ENCODE measurements around the gene C1orf105.
A peak's percentile ranks its signal among the peaks of the same experiment; 100 is the strongest.

The C1orf105 gene

DNA sequence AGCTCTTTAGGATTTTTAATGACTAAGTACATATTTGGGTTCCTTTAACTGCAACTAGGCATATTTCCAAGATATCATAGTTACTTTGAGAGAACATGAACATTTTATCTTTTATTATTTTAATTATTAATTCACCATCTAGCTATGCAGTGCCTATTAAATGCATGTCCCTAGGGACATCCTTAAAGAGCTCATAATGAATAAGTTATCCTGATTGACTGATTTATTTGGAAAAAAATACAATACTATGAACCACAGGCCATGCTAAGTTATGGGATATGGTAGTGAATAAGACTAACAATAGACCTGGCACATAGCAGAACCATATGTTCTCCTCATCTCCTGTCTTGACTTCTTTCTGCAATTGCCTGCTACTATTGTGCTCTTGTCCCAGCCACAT lies 16.4 kb upstream of the C1orf105 start:
- no peak for DNase-seq (ENCODE audit: low read depth, low spot score)
- TF ChIP-seq, protein P1, sequence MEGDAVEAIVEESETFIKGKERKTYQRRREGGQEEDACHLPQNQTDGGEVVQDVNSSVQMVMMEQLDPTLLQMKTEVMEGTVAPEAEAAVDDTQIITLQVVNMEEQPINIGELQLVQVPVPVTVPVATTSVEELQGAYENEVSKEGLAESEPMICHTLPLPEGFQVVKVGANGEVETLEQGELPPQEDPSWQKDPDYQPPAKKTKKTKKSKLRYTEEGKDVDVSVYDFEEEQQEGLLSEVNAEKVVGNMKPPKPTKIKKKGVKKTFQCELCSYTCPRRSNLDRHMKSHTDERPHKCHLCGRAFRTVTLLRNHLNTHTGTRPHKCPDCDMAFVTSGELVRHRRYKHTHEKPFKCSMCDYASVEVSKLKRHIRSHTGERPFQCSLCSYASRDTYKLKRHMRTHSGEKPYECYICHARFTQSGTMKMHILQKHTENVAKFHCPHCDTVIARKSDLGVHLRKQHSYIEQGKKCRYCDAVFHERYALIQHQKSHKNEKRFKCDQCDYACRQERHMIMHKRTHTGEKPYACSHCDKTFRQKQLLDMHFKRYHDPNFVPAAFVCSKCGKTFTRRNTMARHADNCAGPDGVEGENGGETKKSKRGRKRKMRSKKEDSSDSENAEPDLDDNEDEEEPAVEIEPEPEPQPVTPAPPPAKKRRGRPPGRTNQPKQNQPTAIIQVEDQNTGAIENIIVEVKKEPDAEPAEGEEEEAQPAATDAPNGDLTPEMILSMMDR (IDR thresholded peaks at IDR 0.05; ENCODE audit: low read depth, low read length): no peak
- H3K4me3 ChIP-seq (ENCODE audit: low read depth, low read length): no peak overlapping the region
- in situ Hi-C loops (cut with HindIII; ENCODE audit: low sequenced_read_pairs): no loop called here

DNA sequence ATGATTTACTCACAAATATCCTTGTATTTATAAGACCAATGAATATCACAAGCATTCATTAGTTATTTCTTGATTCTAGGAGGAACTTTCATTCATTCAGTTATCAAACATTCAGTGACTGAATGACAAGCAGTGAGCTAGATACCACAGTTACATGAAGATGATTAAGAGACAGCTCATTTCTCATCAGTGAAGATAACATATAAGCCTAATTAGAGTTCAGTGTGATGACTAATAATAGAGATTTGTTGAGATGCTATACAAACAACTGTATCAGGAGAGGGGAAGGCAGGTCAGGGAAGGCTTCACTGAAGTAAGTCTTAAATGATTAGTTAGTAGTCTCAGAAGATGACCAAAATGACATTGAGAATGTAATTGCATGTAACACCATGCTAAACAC lies 14.6 kb upstream of the C1orf105 start:
- no peak overlapping the region for H3K4me3 ChIP-seq (ENCODE audit: low read depth, low read length)
- in situ Hi-C loops (cut with HindIII; ENCODE audit: low sequenced_read_pairs): no loop called here
- TF ChIP-seq, protein P1 (IDR thresholded peaks at IDR 0.05; ENCODE audit: low read depth, low read length): no peak
- DNase-seq (ENCODE audit: low read depth, low spot score): no peak

DNA sequence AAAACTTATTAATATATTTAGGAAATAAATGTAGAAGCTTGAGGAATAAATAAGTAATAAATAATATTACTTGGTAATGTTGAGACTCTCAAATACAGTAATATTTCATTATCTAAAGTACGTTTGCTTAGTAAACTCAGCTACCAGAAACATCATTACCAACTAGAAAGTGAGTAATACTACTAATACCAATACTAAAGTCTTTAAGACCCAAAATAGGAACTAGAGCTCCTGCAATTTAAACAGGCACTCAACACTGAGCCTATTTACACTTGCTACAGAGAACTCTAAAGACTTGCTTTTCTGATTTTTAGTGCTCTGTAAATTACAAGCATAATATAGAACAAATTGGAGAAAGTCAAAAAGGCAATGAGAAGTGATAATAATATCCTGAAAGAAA lies 13.5 kb upstream of the C1orf105 start:
- H3K4me3 ChIP-seq (ENCODE audit: low read depth, low read length): no peak overlapping the region
- in situ Hi-C loops (cut with HindIII; ENCODE audit: low sequenced_read_pairs): no loop called here
- no peak for DNase-seq (ENCODE audit: low read depth, low spot score)
- TF ChIP-seq, protein P1 (IDR thresholded peaks at IDR 0.05; ENCODE audit: low read depth, low read length): no peak

DNA sequence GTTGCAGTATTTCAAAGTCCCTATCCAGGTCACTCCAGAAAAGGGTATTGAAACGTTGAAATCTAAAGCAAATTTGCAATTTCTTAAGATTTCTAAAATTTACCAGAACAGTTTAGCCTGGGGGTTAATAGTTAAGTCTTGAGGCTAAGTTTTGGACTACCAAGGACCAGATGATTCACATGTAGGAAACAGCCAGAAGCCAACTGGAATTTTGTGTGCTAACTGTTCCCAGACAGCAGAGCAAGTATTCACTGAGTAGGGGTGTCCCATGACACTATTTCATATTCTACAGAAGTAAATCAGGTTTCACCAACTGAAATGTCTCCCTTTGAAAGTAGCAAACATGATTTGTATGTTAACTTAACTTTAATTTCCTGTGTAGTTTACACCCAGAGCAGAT lies 11.5 kb upstream of the C1orf105 start:
- DNase-seq (ENCODE audit: low read depth, low spot score): peak; percentile 29
- in situ Hi-C loops (cut with HindIII; ENCODE audit: low sequenced_read_pairs): no loop called here
- TF ChIP-seq, protein P1 (IDR thresholded peaks at IDR 0.05; ENCODE audit: low read depth, low read length): no peak
- H3K4me3 ChIP-seq (ENCODE audit: low read depth, low read length): no peak overlapping the region

DNA sequence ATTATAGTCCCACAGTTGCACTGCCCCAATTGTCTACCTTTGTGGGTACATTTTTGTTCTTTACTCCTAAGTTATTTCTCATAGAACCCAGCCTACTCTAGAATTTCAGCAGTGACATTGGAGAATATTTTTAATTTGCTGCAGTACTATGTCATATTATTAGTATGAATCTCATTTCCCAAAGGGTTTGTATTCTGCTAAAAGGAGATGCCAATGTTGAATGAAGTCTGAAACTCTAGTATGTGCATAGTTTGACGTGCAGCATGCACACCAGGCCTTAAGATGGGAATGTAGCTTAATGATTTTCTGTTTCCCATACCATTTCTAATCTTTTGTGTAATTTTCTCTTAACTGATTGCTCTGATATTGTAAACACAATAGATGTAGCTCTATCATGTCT lies 10.5 kb upstream of the C1orf105 start:
- TF ChIP-seq, protein P1 (IDR thresholded peaks at IDR 0.05; ENCODE audit: low read depth, low read length): no peak
- no peak overlapping the region for H3K4me3 ChIP-seq (ENCODE audit: low read depth, low read length)
- DNase-seq (ENCODE audit: low read depth, low spot score): no peak
- in situ Hi-C loops (cut with HindIII; ENCODE audit: low sequenced_read_pairs): no loop called here

DNA sequence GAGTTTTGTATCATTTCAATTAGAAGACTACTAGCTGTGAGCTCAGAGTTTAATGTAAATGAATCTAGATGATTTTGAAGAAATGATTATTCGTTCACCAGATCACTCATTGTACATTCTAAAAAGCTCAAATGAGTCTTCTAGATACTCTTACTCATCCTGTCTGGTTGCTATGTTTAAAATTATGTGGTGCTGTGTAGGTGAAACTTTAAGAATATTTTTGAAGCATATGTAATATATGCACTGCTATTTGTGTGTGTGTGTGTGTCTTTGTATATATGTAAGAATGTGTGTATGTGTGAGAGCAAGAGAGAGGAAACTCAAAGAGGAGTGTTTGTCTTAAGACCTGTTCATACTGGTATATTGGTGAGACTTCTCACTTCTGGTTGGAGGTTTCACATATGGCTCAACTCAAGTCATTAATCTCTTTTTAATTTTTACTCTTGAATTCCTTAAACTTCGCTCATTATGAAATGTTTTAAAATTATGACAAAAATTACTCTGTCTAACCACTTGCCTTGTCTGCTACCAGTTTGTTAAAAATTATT lies 8.6 kb upstream of the C1orf105 start:
- DNase-seq (ENCODE audit: low read depth, low spot score): no peak
- H3K4me3 ChIP-seq (ENCODE audit: low read depth, low read length): no peak overlapping the region
- TF ChIP-seq, protein P1 (IDR thresholded peaks at IDR 0.05; ENCODE audit: low read depth, low read length): no peak
- in situ Hi-C loops (cut with HindIII; ENCODE audit: low sequenced_read_pairs): no loop called here

DNA sequence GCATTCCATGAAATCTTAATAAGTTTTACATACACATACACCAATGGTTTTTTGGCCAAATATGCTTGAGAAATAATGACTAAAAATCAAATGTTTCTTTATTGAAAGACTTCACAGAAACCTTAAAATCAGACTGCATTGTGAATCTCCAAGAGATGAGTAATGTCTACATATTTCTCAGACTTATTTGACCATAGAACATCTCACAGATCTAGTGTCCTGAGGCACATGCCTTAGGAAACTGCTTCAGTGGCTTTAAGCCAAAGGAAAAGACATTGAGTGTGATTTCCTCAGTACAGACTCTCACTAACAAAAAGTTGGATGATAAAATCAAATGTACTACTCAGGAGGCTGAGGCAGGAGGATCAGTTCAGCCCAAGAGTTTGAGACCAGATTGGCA lies 6.2 kb upstream of the C1orf105 start:
- TF ChIP-seq, protein P1 (IDR thresholded peaks at IDR 0.05; ENCODE audit: low read depth, low read length): no peak
- DNase-seq (ENCODE audit: low read depth, low spot score): no peak
- in situ Hi-C loops (cut with HindIII; ENCODE audit: low sequenced_read_pairs): no loop called here
- H3K4me3 ChIP-seq (ENCODE audit: low read depth, low read length): no peak overlapping the region
